ENCODE measurements around the gene CRYGS. TPM values are rescaled to one million over a fixed set of nuclear protein-coding genes. Genes with fewer than 3 reads are reported as not detected.
"Not testable (repeated sequence)": the region's sequence is repeated elsewhere in the genome, so short reads cannot be mapped to it uniquely, and the experiment has no call there.

CRYGS gene
- total RNA-seq, 2 experiments from 2014 or later, result 2.5 to 2.7 TPM

DNA sequence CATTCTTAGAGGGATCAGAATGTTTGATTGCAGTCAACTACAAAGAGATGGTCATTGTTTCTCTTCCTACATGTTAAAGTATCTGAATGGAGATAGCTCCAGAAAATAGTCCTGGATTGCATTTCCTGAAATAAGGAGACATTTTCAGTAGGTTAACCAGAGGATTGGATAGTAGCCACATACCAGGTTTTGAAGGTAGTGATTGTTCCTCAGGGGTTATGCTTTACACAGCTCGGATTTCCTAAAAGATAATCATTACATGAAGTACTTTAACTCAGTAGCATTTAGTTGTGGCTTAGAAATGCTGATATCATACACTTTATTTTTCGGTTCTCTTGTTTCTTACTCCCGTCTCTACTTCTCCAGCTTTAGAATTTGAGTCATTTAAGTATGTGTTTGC, 36.6 kb upstream of the CRYGS start:
- DNase-seq, result no peak
- Mint-ChIP-seq H3K4me3 (no peak overlapping the region), H3K27ac (no peak overlapping the region), H3K4me1 (ENCODE audit: low read depth) (peaks cover 4% of the 10 kb centered on the region), H3K9me3 (no peaks in the 10 kb centered on the region), H3K27me3 (no peaks in the 10 kb centered on the region), H3K36me3 (peaks cover 43% of the 10 kb centered on the region)
- intact Hi-C loops (cut with micrococcal nuclease), result no loop called here
- POLR2A ChIA-PET, result interaction anchor here (1.7 kb wide), 1 partner anchor 11 kb away, joined by 5 read pairs; the partner anchor contains the start of gene DNAJB11
- CTCF ChIA-PET, result interaction anchor here (0.6 to 1.3 kb wide), 4 partner anchors 11 to 193 kb away, joined by 3 to 4 read pairs (median 3); partner anchors contain the start of gene DNAJB11

DNA sequence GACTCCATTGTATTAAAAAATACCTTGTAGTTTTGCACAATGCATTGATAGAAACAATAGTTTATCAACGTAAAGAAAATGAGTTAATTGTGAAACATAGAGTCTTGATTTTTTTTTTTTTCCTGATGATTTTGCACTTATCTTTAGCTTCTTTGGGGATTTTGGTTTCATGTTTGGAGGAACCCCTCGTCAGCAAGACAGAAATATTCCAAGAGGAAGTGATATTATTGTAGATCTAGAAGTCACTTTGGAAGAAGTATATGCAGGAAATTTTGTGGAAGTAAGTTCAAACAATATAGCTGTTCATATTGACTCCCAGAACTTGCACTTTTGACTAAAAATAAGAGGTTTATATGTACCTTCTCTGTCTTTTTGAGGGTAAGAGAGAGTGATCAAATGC, 33.3 kb upstream of the CRYGS start:
- ChIA-PET POLR2A (no interaction called here), CTCF (interaction anchor here (1.2 to 1.4 kb wide), 3 partner anchors 10 to 39 kb away, joined by 3 to 7 read pairs (median 6); no protein-coding TSS in a partner anchor)
- Mint-ChIP-seq H3K4me1 (ENCODE audit: low read depth) (peaks cover 18% of the 10 kb centered on the region), H3K36me3 (peaks cover 41% of the 10 kb centered on the region), H3K27ac (no peak overlapping the region), H3K9me3 (no peaks in the 10 kb centered on the region), H3K4me3 (no peak overlapping the region), H3K27me3 (no peaks in the 10 kb centered on the region)
- intact Hi-C loops (cut with micrococcal nuclease), result no loop called here
- DNase-seq, result no peak

DNA sequence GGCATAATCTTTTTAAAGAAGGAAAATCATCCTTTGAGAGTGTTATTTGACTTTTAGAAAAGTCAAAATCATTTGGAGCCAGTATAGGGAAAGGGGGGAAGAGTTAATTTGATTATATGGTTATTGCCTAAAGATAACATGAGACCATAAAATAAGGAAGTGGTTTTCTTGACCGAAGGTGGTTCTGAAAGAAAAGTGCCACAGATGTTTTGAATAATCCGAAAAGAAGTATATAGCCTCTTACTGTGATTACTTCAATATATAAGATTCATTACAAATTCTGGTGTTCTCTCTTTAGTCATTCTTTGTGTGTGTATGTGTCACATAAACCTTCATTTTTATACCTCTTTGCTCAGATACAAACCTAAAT, 27.4 kb upstream of the CRYGS start:
- peak overlapping the region; percentile 95 for H3K4me3 Mint-ChIP-seq
- POLR2A ChIA-PET, result interaction anchor here (1.1 to 3.8 kb wide), 7 partner anchors 12 to 640 kb away, joined by 3 to 49 read pairs (median 12); partner anchors contain the start of genes EIF4A2 and TRA2B
- peaks cover 29% of the 10 kb centered on the region for H3K36me3 Mint-ChIP-seq
- H3K27ac Mint-ChIP-seq, result peak overlapping the region; percentile 91
- no peaks in the 10 kb centered on the region for H3K9me3 Mint-ChIP-seq
- intact Hi-C loops (cut with micrococcal nuclease), result loop anchor here (2.0 to 5.0 kb wide), 2 partner anchors 45 to 984 kb away; partner anchors contain the start of gene SENP2
- DNase-seq, result no peak
- H3K27me3 Mint-ChIP-seq, result no peaks in the 10 kb centered on the region
- peaks cover 43% of the 10 kb centered on the region for H3K4me1 Mint-ChIP-seq (ENCODE audit: low read depth)
- CTCF ChIA-PET, result interaction anchor here (0.7 to 9.2 kb wide), 3 partner anchors 31 to 588 kb away, joined by 3 to 85 read pairs (median 5); partner anchors contain the start of gene AHSG

DNA sequence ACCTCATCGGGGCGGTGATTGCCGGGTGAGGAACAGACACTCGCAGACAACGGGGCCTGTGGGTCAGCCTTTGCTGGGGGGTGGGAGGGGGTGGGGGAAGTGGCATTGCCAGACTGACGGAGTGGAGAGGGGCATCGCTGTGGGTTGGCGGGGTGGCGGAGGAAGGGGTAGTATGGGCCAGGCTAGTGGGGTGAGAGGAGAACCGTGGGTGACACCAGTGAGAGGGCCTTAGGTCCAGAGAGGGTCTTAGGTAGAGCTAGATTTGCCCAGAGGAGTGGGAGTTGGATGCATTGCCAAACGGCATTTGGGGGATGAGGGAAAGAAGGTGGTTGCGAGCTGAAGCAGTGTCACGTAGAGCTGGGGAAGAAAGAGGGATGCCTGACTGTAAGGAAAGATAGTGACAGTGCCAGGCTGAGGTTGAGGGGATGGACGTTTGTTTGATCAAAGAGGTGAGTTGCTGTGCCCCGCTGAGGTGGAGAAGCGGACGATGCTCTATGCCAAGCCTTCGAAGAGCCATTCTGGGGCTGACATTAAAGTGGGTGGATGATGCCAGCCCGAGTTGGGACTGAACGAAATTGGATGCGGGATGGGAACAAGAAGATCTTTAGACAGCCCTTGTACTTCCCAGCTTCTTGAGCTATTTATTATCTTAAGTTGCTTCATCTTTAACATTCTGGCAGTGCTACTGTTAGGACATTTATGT, 26.9 kb upstream of the CRYGS start:
- DNase-seq, result no peak
- intact Hi-C loops (cut with micrococcal nuclease), result loop anchor here (1.0 to 5.0 kb wide), 5 partner anchors 19 to 984 kb away; partner anchors contain the start of genes EIF4A2, SENP2 and TRA2B
- ChIA-PET CTCF (interaction anchor here (0.7 to 9.2 kb wide), 6 partner anchors 35 to 628 kb away, joined by 3 to 85 read pairs (median 4); partner anchors contain the start of gene AHSG), POLR2A (interaction anchor here (0.8 to 3.8 kb wide), 12 partner anchors 13 to 639 kb away, joined by 3 to 49 read pairs (median 8); partner anchors contain the start of genes EIF4A2, ETV5, RPL39L and TRA2B)
- H3K36me3 Mint-ChIP-seq, result peaks cover 29% of the 10 kb centered on the region
- no peaks in the 10 kb centered on the region for H3K9me3 Mint-ChIP-seq
- peaks cover 44% of the 10 kb centered on the region for H3K4me1 Mint-ChIP-seq (ENCODE audit: low read depth)
- H3K27ac Mint-ChIP-seq, result peak overlapping the region; percentile 91
- peak overlapping the region; percentile 95 for H3K4me3 Mint-ChIP-seq
- H3K27me3 Mint-ChIP-seq, result no peaks in the 10 kb centered on the region

DNA sequence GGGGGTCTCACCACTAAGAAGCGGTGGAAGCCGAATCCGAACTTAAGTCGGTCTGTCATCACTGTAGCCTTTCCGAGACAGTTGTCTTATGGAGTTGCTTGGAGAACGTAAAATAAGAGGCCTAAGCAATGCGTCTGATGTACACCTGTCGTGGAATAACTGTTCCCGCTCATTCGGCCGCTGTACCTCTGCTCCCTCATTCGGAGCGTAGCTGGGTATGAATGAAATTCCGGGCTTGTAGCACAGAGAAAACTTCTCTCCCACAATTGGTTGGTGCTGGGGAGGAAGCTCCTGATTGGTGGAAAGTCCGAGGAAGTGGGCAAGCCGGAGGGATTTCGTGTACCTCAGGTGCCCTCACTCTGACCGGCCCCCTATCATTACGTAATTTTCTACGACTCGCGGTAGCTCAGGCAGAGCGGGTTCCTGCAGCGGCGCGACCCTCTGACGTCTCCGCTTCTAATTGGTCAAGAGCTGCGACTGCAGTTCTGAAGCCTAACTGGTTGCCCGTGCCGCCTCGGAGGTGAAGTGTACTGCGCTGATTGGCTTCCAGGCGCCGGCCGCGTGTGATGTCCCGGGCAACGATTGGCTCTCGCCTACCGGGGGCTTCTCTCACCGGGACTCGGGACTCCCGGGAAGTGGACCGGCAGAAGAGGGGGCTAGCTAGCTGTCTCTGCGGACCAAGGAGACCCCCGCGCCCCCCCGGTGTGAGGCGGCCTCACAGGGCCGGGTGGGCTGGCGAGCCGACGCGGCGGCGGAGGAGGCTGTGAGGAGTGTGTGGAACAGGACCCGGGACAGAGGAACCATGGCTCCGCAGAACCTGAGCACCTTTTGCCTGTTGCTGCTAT, 26.1 kb upstream of the CRYGS start, which contains the start of gene DNAJB11:
TSS of gene DNAJB11 (plus strand) at position 625 of the 845 bp plus-strand sequence. CDS start at position 803, 178 bp downstream.
- POLR2A ChIA-PET, result interaction anchor here (0.6 to 3.8 kb wide), 23 partner anchors 10 to 643 kb away, joined by 3 to 49 read pairs (median 5); partner anchors contain the start of genes EIF4A2, ETV5, RPL39L and TRA2B
- H3K4me1 Mint-ChIP-seq (ENCODE audit: low read depth), result peaks cover 49% of the 10 kb centered on the region

DNA sequence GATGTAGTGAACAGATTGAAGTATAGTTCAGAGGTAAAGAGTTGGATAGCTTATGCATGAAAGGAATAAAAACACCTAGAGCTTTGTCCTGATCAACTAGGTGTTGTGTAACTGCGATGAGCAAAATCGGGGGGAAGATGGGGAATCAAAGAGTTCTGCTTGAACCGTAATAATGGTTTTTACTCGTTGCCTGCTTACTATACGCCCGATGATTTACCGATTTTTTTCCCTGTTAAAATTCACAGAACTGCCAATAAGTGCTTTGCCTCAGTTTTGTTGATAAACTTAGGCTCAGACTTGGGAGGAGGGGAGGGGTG, 25.6 kb upstream of the CRYGS start:
- ChIA-PET POLR2A (interaction anchor here (0.8 to 3.8 kb wide), 16 partner anchors 11 to 632 kb away, joined by 3 to 49 read pairs (median 6); partner anchors contain the start of genes EIF4A2, ETV5 and TRA2B), CTCF (interaction anchor here (0.8 to 9.2 kb wide), 13 partner anchors 11 to 632 kb away, joined by 3 to 85 read pairs (median 3); partner anchors contain the start of genes AHSG and TRA2B)
- Mint-ChIP-seq H3K4me1 (ENCODE audit: low read depth) (peaks cover 50% of the 10 kb centered on the region), H3K27ac (peak overlapping the region; percentile 91), H3K9me3 (no peaks in the 10 kb centered on the region), H3K4me3 (peak overlapping the region; percentile 95), H3K36me3 (peaks cover 22% of the 10 kb centered on the region), H3K27me3 (no peaks in the 10 kb centered on the region)
- DNase-seq, result no peak
- intact Hi-C loops (cut with micrococcal nuclease), result loop anchor here (1.0 to 5.0 kb wide), 6 partner anchors 21 to 982 kb away; partner anchors contain the start of genes EIF4A2, SENP2 and TRA2B

More for the DNA sequence above, 26.1 kb upstream of the CRYGS start, which contains the start of gene DNAJB11:
- peaks cover 24% of the 10 kb centered on the region for H3K36me3 Mint-ChIP-seq
- peak within 1 kb of the TSS; percentile 91 for H3K27ac Mint-ChIP-seq
- no peaks in the 10 kb centered on the region for H3K27me3 Mint-ChIP-seq
- H3K9me3 Mint-ChIP-seq, result no peaks in the 10 kb centered on the region
- intact Hi-C loops (cut with micrococcal nuclease), result loop anchor here (1.0 to 5.0 kb wide), 5 partner anchors 20 to 983 kb away; partner anchors contain the start of genes EIF4A2, SENP2 and TRA2B
- H3K4me3 Mint-ChIP-seq, result peak within 1 kb of the TSS; percentile 95
- DNase-seq, result peak; percentile 100
- CTCF ChIA-PET, result interaction anchor here (0.8 to 9.2 kb wide), 13 partner anchors 11 to 632 kb away, joined by 3 to 85 read pairs (median 4); partner anchors contain the start of genes AHSG and TRA2B

DNA sequence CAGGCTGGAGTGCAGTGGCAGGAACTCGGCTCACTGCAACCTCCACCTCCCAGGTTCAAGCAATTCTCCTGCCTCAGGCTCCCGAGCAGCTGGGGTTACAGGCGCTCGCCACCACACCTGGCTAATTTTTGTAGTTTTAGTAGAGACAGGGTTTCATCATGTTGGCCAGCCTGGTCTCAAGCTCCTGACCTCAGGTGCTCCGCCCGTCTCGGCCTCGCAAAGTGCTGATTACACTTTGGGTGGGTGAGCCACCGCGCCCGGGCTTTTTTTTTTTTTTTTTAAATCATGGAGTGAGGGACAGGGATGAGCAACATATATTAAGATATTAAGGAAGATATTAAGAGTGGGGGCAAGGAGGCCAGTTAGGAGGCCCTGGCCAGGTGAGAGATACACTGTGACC, 25.2 kb upstream of the CRYGS start:
- Mint-ChIP-seq H3K4me1 (ENCODE audit: low read depth) (peaks cover 50% of the 10 kb centered on the region), H3K4me3 (peak overlapping the region; percentile 95)

DNA sequence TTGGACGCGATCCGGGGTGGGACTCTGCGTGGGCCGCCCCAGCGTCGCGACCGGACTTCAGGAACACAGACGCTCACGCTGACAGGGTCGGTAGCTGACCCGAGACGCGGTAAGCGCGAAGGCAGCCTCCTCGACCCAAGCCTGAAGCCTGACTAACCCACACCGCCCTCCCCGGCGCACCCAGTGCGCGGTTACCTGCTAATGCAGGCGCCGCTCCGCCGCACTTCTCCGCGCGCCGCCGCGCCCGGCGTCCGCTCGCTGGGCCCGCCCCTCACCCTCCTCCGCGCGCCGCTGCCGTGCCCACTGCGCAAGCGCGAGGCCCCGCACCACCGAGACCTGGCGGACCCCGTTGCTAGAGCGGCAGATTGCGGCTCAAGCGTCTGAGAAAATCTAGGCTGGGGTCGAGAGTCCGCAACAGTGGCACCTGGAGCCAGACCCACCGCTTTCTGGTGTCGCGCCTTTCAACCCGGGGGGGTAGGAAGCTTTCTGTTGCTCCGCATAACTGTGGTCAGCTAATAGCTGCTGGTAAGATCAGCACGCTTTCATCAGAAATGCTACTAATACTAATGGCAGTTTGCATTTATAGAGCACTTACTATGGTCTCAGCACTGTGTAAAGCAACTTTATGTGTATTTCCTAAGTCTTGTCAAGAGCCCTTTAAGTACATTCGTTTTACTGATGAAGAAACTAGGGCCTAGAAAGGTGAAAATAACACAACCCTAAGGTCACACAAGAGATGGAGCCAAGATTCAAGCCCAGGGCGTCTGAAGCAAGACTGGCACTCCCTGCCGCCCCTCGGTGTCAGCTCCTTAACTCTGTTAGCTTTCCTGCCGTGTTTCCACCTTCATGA, 23.1 kb upstream of the CRYGS start, which contains the start of gene TBCCD1:
TSS of gene TBCCD1 (minus strand) at position 268 of the 850 bp plus-strand sequence. CDS start 3,010 bp downstream, outside the sequence.
- Mint-ChIP-seq H3K4me1 (ENCODE audit: low read depth) (peaks cover 57% of the 10 kb centered on the region), H3K9me3 (no peaks in the 10 kb centered on the region), H3K4me3 (peak within 1 kb of the TSS; percentile 89), H3K27ac (peak within 1 kb of the TSS; percentile 86), H3K36me3 (peaks cover 14% of the 10 kb centered on the region), H3K27me3 (no peaks in the 10 kb centered on the region)
- intact Hi-C loops (cut with micrococcal nuclease), result loop anchor here (1.0 to 5.0 kb wide), 3 partner anchors 48 to 460 kb away; partner anchors contain the start of gene RFC4
- peak; percentile 96 for DNase-seq
- CTCF ChIA-PET, result interaction anchor here (0.6 to 9.2 kb wide), 5 partner anchors 48 to 624 kb away, joined by 3 to 85 read pairs (median 4); partner anchors contain the start of gene AHSG
- POLR2A ChIA-PET, result interaction anchor here (1.1 to 2.6 kb wide), 6 partner anchors 27 to 630 kb away, joined by 3 to 11 read pairs (median 5); partner anchors contain the start of genes EIF4A2 and TRA2B

More for the DNA sequence above, 25.2 kb upstream of the CRYGS start:
- not testable (repeated sequence) for H3K9me3 Mint-ChIP-seq, DNase-seq, H3K27me3 Mint-ChIP-seq
- ChIA-PET CTCF (interaction anchor here (0.8 to 9.2 kb wide), 7 partner anchors 18 to 631 kb away, joined by 3 to 85 read pairs (median 3); partner anchors contain the start of genes AHSG and TRA2B), POLR2A (interaction anchor here (0.6 to 3.8 kb wide), 12 partner anchors 9 to 632 kb away, joined by 3 to 49 read pairs (median 4); partner anchors contain the start of genes EIF4A2 and TRA2B)
- peaks cover 19% of the 10 kb centered on the region for H3K36me3 Mint-ChIP-seq
- peak overlapping the region; percentile 91 for H3K27ac Mint-ChIP-seq
- intact Hi-C loops (cut with micrococcal nuclease), result loop anchor here (5.0 kb wide), 1 partner anchor 458 kb away; no protein-coding TSS in a partner anchor

DNA sequence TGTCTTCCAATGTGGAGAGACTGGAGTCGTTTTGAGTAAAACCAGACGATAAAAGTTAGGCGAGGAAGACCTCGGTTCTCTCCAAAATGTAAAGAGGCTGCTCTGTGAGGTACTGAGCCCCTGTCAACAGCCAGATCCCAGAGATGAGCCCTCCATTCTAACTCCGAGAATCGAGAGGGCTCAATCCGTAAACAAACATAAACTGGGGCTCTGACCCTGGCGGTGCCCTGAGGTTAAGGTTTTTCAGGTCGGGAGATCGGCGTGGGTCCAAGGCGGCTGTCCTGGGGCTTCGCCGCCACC, 22.5 kb upstream of the CRYGS start:
- intact Hi-C loops (cut with micrococcal nuclease), result loop anchor here (1.0 to 5.0 kb wide), 3 partner anchors 48 to 461 kb away; partner anchors contain the start of gene RFC4
- Mint-ChIP-seq H3K27me3 (no peaks in the 10 kb centered on the region), H3K27ac (peak overlapping the region; percentile 86), H3K4me1 (ENCODE audit: low read depth) (peaks cover 59% of the 10 kb centered on the region), H3K9me3 (no peaks in the 10 kb centered on the region), H3K4me3 (peak overlapping the region; percentile 89), H3K36me3 (peaks cover 16% of the 10 kb centered on the region)
- ChIA-PET CTCF (interaction anchor here (1.3 to 9.2 kb wide), 5 partner anchors 26 to 623 kb away, joined by 3 to 85 read pairs (median 6); partner anchors contain the start of gene AHSG), POLR2A (interaction anchor here (1.0 to 2.6 kb wide), 4 partner anchors 30 to 629 kb away, joined by 3 to 11 read pairs (median 6); partner anchors contain the start of genes EIF4A2 and TRA2B)
- no peak for DNase-seq

DNA sequence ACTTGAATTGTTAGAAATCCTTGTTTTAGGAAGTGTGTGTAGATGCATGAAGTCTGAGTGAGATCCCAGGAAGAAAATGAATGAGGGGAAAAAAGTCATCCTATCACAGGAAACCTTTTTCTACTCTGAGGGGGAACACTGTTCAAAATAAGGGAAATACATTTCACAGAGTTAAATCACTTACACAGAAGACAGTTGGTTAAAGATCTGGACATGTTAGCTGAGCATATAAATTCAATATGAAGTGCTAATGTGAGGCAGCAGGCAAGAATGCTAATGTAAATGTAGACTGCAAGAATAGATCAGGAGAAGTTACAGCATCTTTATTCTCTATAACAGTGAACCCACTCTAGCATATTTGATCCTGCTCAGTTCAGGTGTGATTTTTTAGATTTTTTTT, 20.4 kb upstream of the CRYGS start:
- POLR2A ChIA-PET, result no interaction called here
- no peak overlapping the region for H3K27ac Mint-ChIP-seq
- intact Hi-C loops (cut with micrococcal nuclease), result no loop called here
- CTCF ChIA-PET, result interaction anchor here (0.6 to 4.8 kb wide), 2 partner anchors 24 to 621 kb away, joined by 4 to 14 read pairs; no protein-coding TSS in a partner anchor
- peaks cover 24% of the 10 kb centered on the region for H3K36me3 Mint-ChIP-seq
- no peaks in the 10 kb centered on the region for H3K9me3 Mint-ChIP-seq
- peaks cover 62% of the 10 kb centered on the region for H3K4me1 Mint-ChIP-seq (ENCODE audit: low read depth)
- DNase-seq, result no peak
- no peak overlapping the region for H3K4me3 Mint-ChIP-seq
- no peaks in the 10 kb centered on the region for H3K27me3 Mint-ChIP-seq

Data from activated CD4-positive, alpha-beta memory T cell treated with anti-CD3 and anti-CD28 coated beads for 36 hours (primary cell).